IMR-90 (cell line): ENCODE measurements around the gene CEACAM21. TPM values are rescaled to one million over a fixed set of nuclear protein-coding genes. Genes with fewer than 3 reads are reported as not detected.

Source experiments
- ATAC-seq: fragments of 200-7000 bp; cut with Tn5 transposase; 2 replicates; pipeline ENCODE4 v1.9.1; 2020; ENCODE audit warnings: low read depth, mild to moderate bottlenecking, moderate library complexity
- BruUV-seq: library from RNA; stranded (reverse); fragments of 400-500 nt; replicated peaks from 2 replicates; lab custom pipeline; 2021; lab: Mats Ljungman, UMichigan
- CTCF ChIA-PET: fragments of 300-600 bp; formaldehyde crosslinking; extraction: SDS; loops from one replicate; lab custom pipeline; 2021; ENCODE audit warnings: antibody characterized with exemption; lab: Yijun Ruan, JAX
- POLR2A ChIA-PET: fragments of 300-600 bp; sonication (Branson Sonifier 250); formaldehyde crosslinking; loops from one replicate; lab custom pipeline; 2022; ENCODE audit warnings: antibody characterized with exemption; ENCODE audit not compliant: unreplicated experiment; lab: Charles Lee
- DNase-seq: peaks from one replicate; pipeline ENCODE4 v3.0.0; 2013
- H2AFZ ChIP-seq: replicated peaks from 2 replicates; pipeline ENCODE3; 2013; ENCODE audit warnings: low read length, mild to moderate bottlenecking; ENCODE audit not compliant: poor library complexity
- H2AK5ac ChIP-seq: 2 replicates; pipeline ENCODE4 v1.6.1; 2013; ENCODE audit warnings: low read depth, low read length, inconsistent platforms
- H2AK9ac ChIP-seq: replicated peaks from 2 replicates; pipeline ENCODE3; 2013; ENCODE audit warnings: mild to moderate bottlenecking, low read depth, low read length, moderate library complexity; ENCODE audit not compliant: poor library complexity
- H2BK120ac ChIP-seq: 2 replicates; pipeline ENCODE4 v1.6.1; 2013; ENCODE audit warnings: low read depth, low read length, inconsistent platforms
- H2BK15ac ChIP-seq: 3 replicates; pipeline ENCODE4 v1.6.1; 2013; ENCODE audit warnings: low read depth, low read length, inconsistent platforms
- H2BK20ac ChIP-seq: 2 replicates; pipeline ENCODE4 v1.6.1; 2013; ENCODE audit warnings: low read depth, mild to moderate bottlenecking, inconsistent platforms, low read length, moderate library complexity
- H2BK5ac ChIP-seq: 2 replicates; pipeline ENCODE4 v1.6.1; 2013; ENCODE audit warnings: mild to moderate bottlenecking, low read depth, low read length, inconsistent platforms; ENCODE audit not compliant: poor library complexity, severe bottlenecking
- H3K14ac ChIP-seq: replicated peaks from 2 replicates; pipeline ENCODE4 v1.6.1; 2013; ENCODE audit warnings: low read depth, low read length, inconsistent platforms
- H3K18ac ChIP-seq: 2 replicates; pipeline ENCODE4 v1.6.1; 2013; ENCODE audit warnings: low read depth, low read length, control low read depth
- H3K23ac ChIP-seq: 2 replicates; pipeline ENCODE4 v1.6.1; 2013; ENCODE audit warnings: low read depth, low read length, inconsistent platforms
- H3K27ac ChIP-seq: 2 replicates; pipeline ENCODE4 v1.5.1; 2013; ENCODE audit warnings: mild to moderate bottlenecking, control low read depth, low read length; ENCODE audit not compliant: insufficient read depth
- H3K27me3 ChIP-seq: 2 replicates; pipeline ENCODE4 v1.6.1; 2013; ENCODE audit warnings: low read length; ENCODE audit not compliant: control insufficient read depth, insufficient read depth
- H3K36me3 ChIP-seq: 2 replicates; pipeline ENCODE4 v1.6.1; 2013; ENCODE audit warnings: low read length, mixed read lengths; ENCODE audit not compliant: control insufficient read depth, insufficient read depth
- H3K4ac ChIP-seq: 2 replicates; pipeline ENCODE4 v1.6.1; 2013; ENCODE audit warnings: low read depth, low read length, inconsistent platforms
- H3K4me1 ChIP-seq: 2 replicates; pipeline ENCODE4 v1.6.1; 2013; ENCODE audit warnings: low read length, mixed read lengths; ENCODE audit not compliant: control insufficient read depth, insufficient read depth
- H3K4me2 ChIP-seq: 2 replicates; pipeline ENCODE4 v1.6.1; 2013; ENCODE audit warnings: low read depth, mild to moderate bottlenecking, control low read depth, low read length, moderate library complexity
- H3K4me3 ChIP-seq: 2 replicates; pipeline ENCODE4 v1.5.1; 2013; ENCODE audit warnings: low read depth, mild to moderate bottlenecking, control low read depth, low read length, moderate library complexity; ENCODE audit not compliant: insufficient read depth
- H3K56ac ChIP-seq: 2 replicates; pipeline ENCODE4 v1.6.1; 2013; ENCODE audit warnings: low read length, inconsistent platforms; ENCODE audit not compliant: insufficient read depth; ENCODE audit errors: extremely low read depth
- H3K79me1 ChIP-seq, 2 experiments: 2 replicates each; pipeline ENCODE4 v1.6.1; 2013; ENCODE audit warnings: low read length in 2 of 2, inconsistent platforms in 1 of 2, low read depth in 1 of 2
- H3K9ac ChIP-seq: 2 replicates; pipeline ENCODE4 v1.6.1; 2013; ENCODE audit warnings: low read depth, low read length, control low read depth
- H3K9me1 ChIP-seq: 2 replicates; pipeline ENCODE4 v1.6.1; 2013; ENCODE audit warnings: low read length, inconsistent platforms; ENCODE audit not compliant: insufficient read depth
- H3K9me3 ChIP-seq: 2 replicates; pipeline ENCODE4 v1.6.1; 2013; ENCODE audit warnings: low read length; ENCODE audit not compliant: control insufficient read depth, insufficient read depth
- H4K20me1 ChIP-seq: 2 replicates; pipeline ENCODE4 v1.6.1; 2013; ENCODE audit warnings: low read length, inconsistent platforms; ENCODE audit not compliant: insufficient read depth
- H4K5ac ChIP-seq: 2 replicates; pipeline ENCODE4 v1.6.1; 2013; ENCODE audit warnings: mild to moderate bottlenecking, low read depth, low read length, control low read depth
- H4K8ac ChIP-seq, 2 experiments: 2 replicates each; pipeline ENCODE4 v1.6.1; 2013; ENCODE audit warnings: low read depth in 2 of 2, low read length in 2 of 2, control low read depth in 1 of 2, inconsistent platforms in 1 of 2
- H4K91ac ChIP-seq: 2 replicates; pipeline ENCODE4 v1.6.1; 2013; ENCODE audit warnings: low read depth, low read length, inconsistent platforms; ENCODE audit not compliant: insufficient read depth
- BHLHE40 ChIP-seq: fragments of 150-350 bp; IDR thresholded peaks from 2 replicates; pipeline ENCODE4 v1.6.1; 2016; ENCODE audit warnings: mild to moderate bottlenecking, low read depth, low read length
- CEBPB ChIP-seq: IDR thresholded peaks from 2 replicates; pipeline ENCODE4 v1.6.1; 2012; ENCODE audit warnings: low read depth, low read length, improper control_type of control experiment
- MAFK ChIP-seq: IDR thresholded peaks from 2 replicates; pipeline ENCODE4 v1.6.1; 2012; ENCODE audit warnings: low read depth, low read length, improper control_type of control experiment
- MAZ ChIP-seq: IDR thresholded peaks from 2 replicates; pipeline ENCODE4 v1.6.1; 2012; ENCODE audit warnings: low read depth, mild to moderate bottlenecking, low read length, improper control_type of control experiment, moderate library complexity, borderline replicate concordance
- MXI1 ChIP-seq: IDR thresholded peaks from 2 replicates; pipeline ENCODE4 v1.6.1; 2012; ENCODE audit warnings: low read depth, mild to moderate bottlenecking, low read length, moderate library complexity, borderline replicate concordance
- POLR2A ChIP-seq: IDR thresholded peaks from 2 replicates; pipeline ENCODE4 v1.6.1; 2012; ENCODE audit warnings: mild to moderate bottlenecking, low read depth, low read length
- RAD21 ChIP-seq: IDR thresholded peaks from 2 replicates; pipeline ENCODE4 v1.6.1; 2012; ENCODE audit warnings: low read length, improper control_type of control experiment
- RCOR1 ChIP-seq: IDR thresholded peaks from 2 replicates; pipeline ENCODE4 v1.6.1; 2012; ENCODE audit warnings: mild to moderate bottlenecking, low read length, improper control_type of control experiment; ENCODE audit not compliant: insufficient replicate concordance
- RFX5 ChIP-seq: IDR thresholded peaks from 2 replicates; pipeline ENCODE4 v1.8.0; 2012; ENCODE audit warnings: low read depth, mild to moderate bottlenecking, low read length, moderate library complexity
- WGBS, 2 experiments: methylation state at CpG; one replicate each; pipeline versions ENCODE4 v1.1.5 to v1.1.7; 2013; ENCODE audit warnings: missing lambda C conversion rate in 2 of 2; ENCODE audit not compliant: insufficient read length in 1 of 2; ENCODE audit errors: extremely low coverage in 2 of 2; 5-methylcytosine and 5-hydroxymethylcytosine counted together
- dilution Hi-C: fragments of 300-500 bp; cut with HindIII; formaldehyde crosslinking; loops from one replicate; pipeline ENCODE4 v1.14.3; 2018; ENCODE audit warnings: low sequenced_read_pairs; ENCODE audit not compliant: unreplicated experiment
- in situ Hi-C: fragments of 300-500 bp; cut with MboI; formaldehyde crosslinking; loops from 3 replicates; pipeline ENCODE4 v1.14.3; 2019; ENCODE audit warnings: low sequenced_read_pairs, inconsistent platforms, mixed read lengths
- intact Hi-C: fragments of 100-400 bp; cut with micrococcal nuclease; formaldehyde crosslinking; loops from 2 replicates; pipeline ENCODE4 v1.10.0; 2022
- polyA plus RNA-seq, 3 experiments: library from polyadenylated mRNA; depleted of rRNA; stranded (reverse); fragments of >200 nt; gene quantifications; 2 replicates each; pipeline ENCODE4 v1.2.3, GENCODE V29; 2012; ENCODE audit warnings: low replicate concordance in 1 of 3
- total RNA-seq: library from RNA; depleted of rRNA; stranded (reverse); fragments of >200 nt; gene quantifications from 2 replicates; pipeline ENCODE4 v1.2.3, GENCODE V29; 2012
- TF ChIP-seq, protein P1 (sequence below): fragments of 150-350 bp; IDR thresholded peaks from 2 replicates; pipeline ENCODE4 v1.6.1; 2017; ENCODE audit warnings: mild to moderate bottlenecking, antibody characterized with exemption, low read length, low read depth
- TF ChIP-seq, protein P2 (sequence below): conservative IDR thresholded peaks from 2 replicates; pipeline ENCODE4 v1.5.1; 2012; ENCODE audit warnings: mild to moderate bottlenecking, low read depth, low read length, improper control_type of control experiment
- TF ChIP-seq, protein P3 (sequence below): fragments of 150-350 bp; IDR thresholded peaks from 2 replicates; pipeline ENCODE4 v1.6.1; 2016; ENCODE audit warnings: low read depth, mild to moderate bottlenecking, low read length, moderate library complexity, borderline replicate concordance

CEACAM21 gene
- total and polyA plus RNA-seq, 2 of the 4 experiments (the other 2 are of a cell fraction) = not detected

DNA sequence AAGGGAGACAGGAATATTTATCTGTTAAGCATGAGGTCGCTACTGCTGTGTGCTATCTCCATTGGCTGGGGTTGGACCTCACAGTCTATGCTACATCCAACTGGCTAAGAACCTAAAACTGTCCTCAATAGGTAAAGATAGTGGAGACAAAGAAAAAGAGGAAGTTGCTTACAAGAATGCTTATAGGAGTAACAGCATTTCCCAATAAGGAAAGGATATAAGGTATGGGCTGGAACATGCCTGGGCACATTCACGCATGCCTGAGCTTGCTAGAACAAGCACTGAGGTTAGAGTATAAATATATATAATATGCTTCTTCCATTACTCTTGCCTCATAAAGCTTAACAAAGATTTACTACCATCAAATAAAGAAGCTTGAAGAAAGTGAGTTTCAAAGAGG is 47.9 kb upstream of the CEACAM21 start:
- H3K4me1 ChIP-seq = no peaks in the 10 kb centered on the region
- H2AK9ac ChIP-seq = no peak overlapping the region
- ATAC-seq (no peak), DNase-seq (no peak)
- H3K27ac ChIP-seq = no peak overlapping the region
- no peak overlapping the region for H2BK15ac ChIP-seq
- H3K4ac ChIP-seq = no peak overlapping the region
- WGBS, 2 experiments = no CpG with 5 or more reads among the region's 2 CpGs
- intact Hi-C loops (loop anchor here (5.0 kb wide), 1 partner anchor 61 kb away; no protein-coding TSS in a partner anchor), in situ Hi-C loops (no loop called here), dilution Hi-C loops (no loop called here)
- no peaks in the 10 kb centered on the region for H3K36me3 ChIP-seq
- no peak overlapping the region for H3K4me2 ChIP-seq
- no peak overlapping the region for H3K14ac ChIP-seq
- H3K9ac ChIP-seq = no peak overlapping the region
- H3K23ac ChIP-seq = no peak overlapping the region
- CTCF ChIA-PET = no interaction called here
- no peak overlapping the region for H3K18ac ChIP-seq
- no peaks in the 10 kb centered on the region for H4K20me1 ChIP-seq
- no TSS peak for BruUV-seq
- H4K91ac ChIP-seq = no peak overlapping the region
- H2AK5ac ChIP-seq = no peak overlapping the region
- no peak overlapping the region for H3K4me3 ChIP-seq
- H2AFZ ChIP-seq = no peak overlapping the region
- no peak overlapping the region for H2BK20ac ChIP-seq
- no peak overlapping the region for H4K8ac ChIP-seq
- peaks cover 7% of the 10 kb centered on the region for H3K27me3 ChIP-seq
- H2BK5ac ChIP-seq = no peak overlapping the region
- no peaks in the 10 kb centered on the region for H3K9me1 ChIP-seq
- no peaks in the 10 kb centered on the region for H3K79me1 ChIP-seq
- no peak overlapping the region for H3K56ac ChIP-seq
- peak overlapping the region; percentile 54; the same call in 1 of the 2 replicates for H4K5ac ChIP-seq
- POLR2A ChIA-PET = no interaction called here
- peaks cover 3% of the 10 kb centered on the region; the same call in 1 of the 2 replicates for H3K9me3 ChIP-seq
- H2BK120ac ChIP-seq = no peak overlapping the region
- TF ChIP-seq MAZ (no peak), RAD21 (no peak), POLR2A (no peak), RFX5 (no peak), MAFK (no peak), CEBPB (no peak), MXI1 (no peak), RCOR1 (no peak), BHLHE40 (no peak)
- TF ChIP-seq, protein P1, sequence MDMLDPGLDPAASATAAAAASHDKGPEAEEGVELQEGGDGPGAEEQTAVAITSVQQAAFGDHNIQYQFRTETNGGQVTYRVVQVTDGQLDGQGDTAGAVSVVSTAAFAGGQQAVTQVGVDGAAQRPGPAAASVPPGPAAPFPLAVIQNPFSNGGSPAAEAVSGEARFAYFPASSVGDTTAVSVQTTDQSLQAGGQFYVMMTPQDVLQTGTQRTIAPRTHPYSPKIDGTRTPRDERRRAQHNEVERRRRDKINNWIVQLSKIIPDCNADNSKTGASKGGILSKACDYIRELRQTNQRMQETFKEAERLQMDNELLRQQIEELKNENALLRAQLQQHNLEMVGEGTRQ = no peak
- TF ChIP-seq, protein P2, sequence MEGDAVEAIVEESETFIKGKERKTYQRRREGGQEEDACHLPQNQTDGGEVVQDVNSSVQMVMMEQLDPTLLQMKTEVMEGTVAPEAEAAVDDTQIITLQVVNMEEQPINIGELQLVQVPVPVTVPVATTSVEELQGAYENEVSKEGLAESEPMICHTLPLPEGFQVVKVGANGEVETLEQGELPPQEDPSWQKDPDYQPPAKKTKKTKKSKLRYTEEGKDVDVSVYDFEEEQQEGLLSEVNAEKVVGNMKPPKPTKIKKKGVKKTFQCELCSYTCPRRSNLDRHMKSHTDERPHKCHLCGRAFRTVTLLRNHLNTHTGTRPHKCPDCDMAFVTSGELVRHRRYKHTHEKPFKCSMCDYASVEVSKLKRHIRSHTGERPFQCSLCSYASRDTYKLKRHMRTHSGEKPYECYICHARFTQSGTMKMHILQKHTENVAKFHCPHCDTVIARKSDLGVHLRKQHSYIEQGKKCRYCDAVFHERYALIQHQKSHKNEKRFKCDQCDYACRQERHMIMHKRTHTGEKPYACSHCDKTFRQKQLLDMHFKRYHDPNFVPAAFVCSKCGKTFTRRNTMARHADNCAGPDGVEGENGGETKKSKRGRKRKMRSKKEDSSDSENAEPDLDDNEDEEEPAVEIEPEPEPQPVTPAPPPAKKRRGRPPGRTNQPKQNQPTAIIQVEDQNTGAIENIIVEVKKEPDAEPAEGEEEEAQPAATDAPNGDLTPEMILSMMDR = no peak
- TF ChIP-seq, protein P3, sequence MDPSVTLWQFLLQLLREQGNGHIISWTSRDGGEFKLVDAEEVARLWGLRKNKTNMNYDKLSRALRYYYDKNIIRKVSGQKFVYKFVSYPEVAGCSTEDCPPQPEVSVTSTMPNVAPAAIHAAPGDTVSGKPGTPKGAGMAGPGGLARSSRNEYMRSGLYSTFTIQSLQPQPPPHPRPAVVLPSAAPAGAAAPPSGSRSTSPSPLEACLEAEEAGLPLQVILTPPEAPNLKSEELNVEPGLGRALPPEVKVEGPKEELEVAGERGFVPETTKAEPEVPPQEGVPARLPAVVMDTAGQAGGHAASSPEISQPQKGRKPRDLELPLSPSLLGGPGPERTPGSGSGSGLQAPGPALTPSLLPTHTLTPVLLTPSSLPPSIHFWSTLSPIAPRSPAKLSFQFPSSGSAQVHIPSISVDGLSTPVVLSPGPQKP = no peak
